ENCODE measurements around the gene AMER2. TPM values are rescaled to one million over a fixed set of nuclear protein-coding genes. Genes with fewer than 3 reads are reported as not detected.

Gene AMER2
- total RNA-seq, 1 donor from 2014 or later, result 0.60 TPM

- H3K4me3 Mint-ChIP-seq, result no peak overlapping the region
- peaks cover 6% of the 10 kb centered on the region for H3K4me1 Mint-ChIP-seq
- H3K9me3 Mint-ChIP-seq, result peaks cover 8% of the 10 kb centered on the region
- H3K27ac Mint-ChIP-seq, result no peak overlapping the region
- TF ChIP-seq, protein P1, sequence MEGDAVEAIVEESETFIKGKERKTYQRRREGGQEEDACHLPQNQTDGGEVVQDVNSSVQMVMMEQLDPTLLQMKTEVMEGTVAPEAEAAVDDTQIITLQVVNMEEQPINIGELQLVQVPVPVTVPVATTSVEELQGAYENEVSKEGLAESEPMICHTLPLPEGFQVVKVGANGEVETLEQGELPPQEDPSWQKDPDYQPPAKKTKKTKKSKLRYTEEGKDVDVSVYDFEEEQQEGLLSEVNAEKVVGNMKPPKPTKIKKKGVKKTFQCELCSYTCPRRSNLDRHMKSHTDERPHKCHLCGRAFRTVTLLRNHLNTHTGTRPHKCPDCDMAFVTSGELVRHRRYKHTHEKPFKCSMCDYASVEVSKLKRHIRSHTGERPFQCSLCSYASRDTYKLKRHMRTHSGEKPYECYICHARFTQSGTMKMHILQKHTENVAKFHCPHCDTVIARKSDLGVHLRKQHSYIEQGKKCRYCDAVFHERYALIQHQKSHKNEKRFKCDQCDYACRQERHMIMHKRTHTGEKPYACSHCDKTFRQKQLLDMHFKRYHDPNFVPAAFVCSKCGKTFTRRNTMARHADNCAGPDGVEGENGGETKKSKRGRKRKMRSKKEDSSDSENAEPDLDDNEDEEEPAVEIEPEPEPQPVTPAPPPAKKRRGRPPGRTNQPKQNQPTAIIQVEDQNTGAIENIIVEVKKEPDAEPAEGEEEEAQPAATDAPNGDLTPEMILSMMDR (IDR thresholded peaks at IDR 0.05; ENCODE audit: unreplicated experiment), result no peak
- no peak for DNase-seq (ENCODE audit: low spot score in 2 of 2, unreplicated experiment in 2 of 2)
- peaks cover 19% of the 10 kb centered on the region for H3K27me3 Mint-ChIP-seq (ENCODE audit: low read depth)
- H3K36me3 Mint-ChIP-seq, result no peaks in the 10 kb centered on the region
These were observed 18.7 kb upstream of the AMER2 start for GRCh38 chr13:25190771-25191170.

GRCh38 chr13:25190256-25190655 lies 18.2 kb upstream of the AMER2 start:
- Mint-ChIP-seq H3K9me3 (peaks cover 8% of the 10 kb centered on the region), H3K4me1 (peaks cover 6% of the 10 kb centered on the region), H3K4me3 (no peak overlapping the region), H3K36me3 (no peaks in the 10 kb centered on the region), H3K27ac (no peak overlapping the region), H3K27me3 (ENCODE audit: low read depth) (peaks cover 21% of the 10 kb centered on the region)
- TF ChIP-seq, protein P1 (IDR thresholded peaks at IDR 0.05; ENCODE audit: unreplicated experiment), result no peak
- DNase-seq (ENCODE audit: low spot score in 2 of 2, unreplicated experiment in 2 of 2), result no peak

- no peak overlapping the region for H3K27ac Mint-ChIP-seq
- H3K4me3 Mint-ChIP-seq, result no peak overlapping the region
- peaks cover 8% of the 10 kb centered on the region for H3K9me3 Mint-ChIP-seq
- peaks cover 19% of the 10 kb centered on the region for H3K27me3 Mint-ChIP-seq (ENCODE audit: low read depth)
- H3K36me3 Mint-ChIP-seq, result no peaks in the 10 kb centered on the region
- TF ChIP-seq, protein P1 (IDR thresholded peaks at IDR 0.05; ENCODE audit: unreplicated experiment), result no peak
- DNase-seq (ENCODE audit: low spot score in 2 of 2, unreplicated experiment in 2 of 2), result no peak
- H3K4me1 Mint-ChIP-seq, result peaks cover 6% of the 10 kb centered on the region
These were observed 15.5 kb upstream of the AMER2 start for GRCh38 chr13:25187596-25187995.

GRCh38 chr13:25186187-25186586 lies 14.1 kb upstream of the AMER2 start:
- Mint-ChIP-seq H3K4me3 (no peak overlapping the region), H3K36me3 (no peaks in the 10 kb centered on the region), H3K27me3 (ENCODE audit: low read depth) (peaks cover 16% of the 10 kb centered on the region), H3K9me3 (peaks cover 8% of the 10 kb centered on the region), H3K4me1 (peaks cover 11% of the 10 kb centered on the region), H3K27ac (no peak overlapping the region)
- DNase-seq (ENCODE audit: low spot score in 2 of 2, unreplicated experiment in 2 of 2), result no peak
- TF ChIP-seq, protein P1 (IDR thresholded peaks at IDR 0.05; ENCODE audit: unreplicated experiment), result no peak

GRCh38 chr13:25181597-25181996 lies 9.5 kb upstream of the AMER2 start:
- H3K36me3 Mint-ChIP-seq, result no peaks in the 10 kb centered on the region
- H3K4me3 Mint-ChIP-seq, result no peak overlapping the region
- peaks cover 12% of the 10 kb centered on the region for H3K4me1 Mint-ChIP-seq
- H3K9me3 Mint-ChIP-seq, result peaks cover 8% of the 10 kb centered on the region
- H3K27me3 Mint-ChIP-seq (ENCODE audit: low read depth), result peaks cover 6% of the 10 kb centered on the region
- H3K27ac Mint-ChIP-seq, result peak overlapping the region; percentile 24
- no peak for DNase-seq (ENCODE audit: low spot score in 2 of 2, unreplicated experiment in 2 of 2)
- TF ChIP-seq, protein P1 (IDR thresholded peaks at IDR 0.05; ENCODE audit: unreplicated experiment), result no peak
